Measurements from ENCODE around the gene ME3. TPM values are rescaled to one million over a fixed set of nuclear protein-coding genes. Genes with fewer than 3 reads are reported as not detected.

ME3 gene
- total RNA-seq, 1 experiment from 2014 or later = 35.3 TPM

- Histone ChIP-seq H3K4me3 (ENCODE audit: low read depth in 2 of 2, low read length in 2 of 2) (peak overlapping the region; percentile 67 to 77), H3K27ac (ENCODE audit: low read length) (peak overlapping the region; percentile 99), H3K27me3 (ENCODE audit: control insufficient read depth, insufficient read depth, low read length) (no peaks in the 10 kb centered on the region), H3K9me3 (ENCODE audit: control insufficient read depth, insufficient read depth, low read depth, low read length) (no peaks in the 10 kb centered on the region), H3K4me1 (ENCODE audit: control insufficient read depth, insufficient read depth, low read length) (peaks cover 71% of the 10 kb centered on the region), H3K36me3 (ENCODE audit: control insufficient read depth, insufficient read depth, low read length) (no peaks in the 10 kb centered on the region)
- TF ChIP-seq CTCF (IDR thresholded peaks at IDR 0.05) (peak; percentile 40), POLR2AphosphoS5 (IDR thresholded peaks at IDR 0.05; ENCODE audit: low read depth, low read length) (no peak), REST (IDR thresholded peaks at IDR 0.05; ENCODE audit: insufficient read depth in 1 of 2, low read depth in 2 of 2, low read length in 1 of 2) (no peak), TCF7L2 (IDR thresholded peaks at IDR 0.05; ENCODE audit: low read depth, low read length) (no peak; the same call in 1 of the 2 replicates), SIN3A (IDR thresholded peaks at IDR 0.05; ENCODE audit: borderline replicate concordance, insufficient read depth, low read depth, low read length) (no peak)
- intact Hi-C loops (cut with micrococcal nuclease; ENCODE audit: unreplicated experiment) = loop anchor here (2.0 to 5.0 kb wide), 4 partner anchors 66 to 214 kb away; no protein-coding TSS in a partner anchor
- BruUV-seq (replicated peaks) = no TSS peak
- in situ Hi-C loops (cut with HindIII; ENCODE audit: low pct_unique_long_range_greater_than_20kb, low sequenced_read_pairs) = no loop called here
- DNase-seq (ENCODE audit: low read depth, low spot score) = no peak
- ChIA-PET CTCF (interaction anchor here (0.8 to 0.9 kb wide), 2 partner anchors 64 to 128 kb away, joined by 3 to 7 read pairs; no protein-coding TSS in a partner anchor), POLR2A (interaction anchor here (0.6 kb wide), 1 partner anchor 12 kb away, joined by 3 read pairs; no protein-coding TSS in a partner anchor)
- peak; percentile 67 for ATAC-seq
These were observed 847 bp downstream of the ME3 start for GRCh38 chr11:86671531-86672006.

- Histone ChIP-seq H3K9me3 (ENCODE audit: control insufficient read depth, insufficient read depth, low read depth, low read length) (no peaks in the 10 kb centered on the region), H3K27ac (ENCODE audit: low read length) (peak overlapping the region; percentile 99), H3K27me3 (ENCODE audit: control insufficient read depth, insufficient read depth, low read length) (no peaks in the 10 kb centered on the region), H3K4me3 (ENCODE audit: low read depth in 2 of 2, low read length in 2 of 2) (peak overlapping the region; percentile 67 to 77), H3K36me3 (ENCODE audit: control insufficient read depth, insufficient read depth, low read length) (no peaks in the 10 kb centered on the region), H3K4me1 (ENCODE audit: control insufficient read depth, insufficient read depth, low read length) (peaks cover 64% of the 10 kb centered on the region)
- BruUV-seq (replicated peaks) = TSS peak; percentile 70
- ChIA-PET POLR2A (interaction anchor here (0.6 kb wide), 1 partner anchor 11 kb away, joined by 3 read pairs; no protein-coding TSS in a partner anchor), CTCF (interaction anchor here (0.9 kb wide), 1 partner anchor 63 kb away, joined by 3 read pairs; no protein-coding TSS in a partner anchor)
- TF ChIP-seq POLR2AphosphoS5 (IDR thresholded peaks at IDR 0.05; ENCODE audit: low read depth, low read length) = no peak
- no peak for TF ChIP-seq SIN3A (IDR thresholded peaks at IDR 0.05; ENCODE audit: borderline replicate concordance, insufficient read depth, low read depth, low read length)
- no peak for TF ChIP-seq REST (IDR thresholded peaks at IDR 0.05; ENCODE audit: insufficient read depth in 1 of 2, low read depth in 2 of 2, low read length in 1 of 2)
- no peak for TF ChIP-seq CTCF (IDR thresholded peaks at IDR 0.05)
- no peak for TF ChIP-seq TCF7L2 (IDR thresholded peaks at IDR 0.05; ENCODE audit: low read depth, low read length)
- in situ Hi-C loops (cut with HindIII; ENCODE audit: low pct_unique_long_range_greater_than_20kb, low sequenced_read_pairs) (no loop called here), intact Hi-C loops (cut with micrococcal nuclease; ENCODE audit: unreplicated experiment) (loop anchor here (5.0 kb wide), 3 partner anchors 66 to 214 kb away; no protein-coding TSS in a partner anchor)
- ATAC-seq = no peak
- no peak for DNase-seq (ENCODE audit: low read depth, low spot score)
These were observed 1.5 kb downstream of the ME3 start for GRCh38 chr11:86670911-86671310.
